UCSD-AML1 (cell line): Measurements from ENCODE around the gene DST.
"Not testable (repeated sequence)": the region's sequence is repeated elsewhere in the genome, so short reads cannot be mapped to it uniquely, and the experiment has no call there.

ENCODE experiments used
- DNase-seq: peaks from one replicate; lab custom pipeline; 2025; ENCODE audit not compliant: unreplicated experiment; lab: John Stamatoyannopoulos, UW

DST gene

GRCh38 chr6:56574292-56574691 is 68.4 kb downstream of the DST start:
- DNase-seq = no peak

GRCh38 chr6:56573624-56574023 is 69.1 kb downstream of the DST start:
- no peak for DNase-seq

DNA sequence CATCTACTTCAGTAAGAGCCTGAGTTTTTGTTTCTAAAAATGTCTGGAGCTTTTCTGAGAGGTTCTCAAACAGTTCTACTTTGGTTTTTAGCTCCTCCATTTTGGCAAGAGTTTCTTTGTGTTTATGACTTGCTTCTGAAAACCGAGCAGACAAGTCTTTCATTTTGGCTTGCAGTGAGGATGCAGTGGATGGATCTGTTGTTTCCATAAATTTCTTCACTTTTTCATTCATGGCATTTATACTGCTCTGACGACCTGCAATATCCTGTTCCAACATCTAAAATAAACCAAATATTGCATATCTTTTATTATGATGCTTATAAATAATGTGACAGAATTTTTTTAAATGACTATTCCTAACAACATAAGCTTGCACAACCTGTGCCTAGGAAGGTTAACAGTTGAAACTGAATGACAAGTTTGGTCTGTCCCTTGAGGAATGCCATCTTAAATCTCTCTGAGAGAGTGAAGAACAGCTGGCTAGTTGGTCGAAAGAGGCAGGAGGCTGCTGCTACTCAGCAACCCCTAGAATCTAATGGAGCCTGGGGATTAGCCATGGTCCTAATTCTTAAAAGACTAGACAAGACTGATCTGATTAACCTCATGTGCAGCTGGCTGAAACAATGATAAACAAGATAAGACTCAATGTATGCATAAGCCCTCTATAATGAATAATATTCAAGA is 69.8 kb downstream of the DST start:
- no peak for DNase-seq

DNA sequence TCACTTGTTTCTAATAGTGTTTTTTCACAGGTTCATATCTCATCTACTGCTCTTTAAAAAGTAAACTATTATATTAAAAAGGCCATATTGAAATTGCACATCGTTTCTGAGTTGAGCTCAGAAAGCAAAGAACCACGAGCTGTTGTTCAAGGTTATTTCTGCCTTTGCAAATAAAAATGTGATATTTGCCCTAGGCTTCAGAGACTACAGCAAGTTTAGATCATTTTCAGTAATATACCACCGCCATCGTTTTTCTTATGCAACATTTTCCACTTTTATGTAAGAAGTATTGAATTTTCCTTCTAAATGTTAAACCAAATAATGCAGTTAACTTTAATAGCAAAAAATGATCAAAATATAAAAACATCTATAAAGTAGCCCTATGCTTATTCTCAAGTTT is 71.1 kb downstream of the DST start:
- no peak for DNase-seq

DNA sequence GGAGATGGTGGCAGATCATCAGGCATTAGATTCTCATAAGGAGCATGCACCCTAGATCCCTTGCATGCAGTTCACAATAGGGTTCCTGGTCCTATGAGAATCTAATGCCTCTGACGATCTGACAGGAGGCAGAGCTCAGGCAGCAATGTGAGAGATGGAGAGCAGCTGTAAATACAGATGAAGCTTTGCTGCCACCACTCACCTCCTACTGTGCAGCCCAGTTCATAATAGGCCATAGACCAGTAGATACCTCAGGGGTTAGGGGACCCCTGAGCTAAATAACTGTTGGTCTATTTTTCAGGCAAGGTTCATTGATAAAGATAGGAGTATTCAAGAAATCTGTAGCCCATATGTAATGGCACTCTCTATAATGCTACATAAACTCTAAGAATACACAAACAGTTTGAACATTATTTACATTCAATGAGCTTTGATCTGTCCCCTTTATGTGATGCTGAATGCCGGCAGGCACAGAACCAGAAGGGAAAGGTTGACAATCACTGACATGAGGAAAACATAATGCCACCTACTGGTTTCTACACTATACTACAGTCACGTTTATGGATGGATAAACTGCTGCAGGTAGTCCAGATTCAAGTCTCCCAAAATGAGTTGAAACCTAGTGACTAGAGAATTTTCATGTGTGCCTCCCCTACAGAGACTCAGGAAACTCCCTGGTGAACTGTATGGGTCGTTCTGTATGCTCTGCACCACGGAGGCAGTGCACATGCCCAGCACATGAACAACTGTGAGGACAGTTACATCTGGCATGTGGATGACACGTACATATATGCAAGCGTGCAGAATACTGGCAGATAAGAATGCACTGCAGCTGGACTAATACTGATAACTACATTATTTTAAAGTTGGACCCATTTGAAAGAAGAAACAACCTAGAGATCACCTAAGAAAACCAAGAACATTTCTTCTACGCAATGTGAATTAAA is 72.0 kb downstream of the DST start:
- DNase-seq = peak; percentile 7

GRCh38 chr6:56567501-56567900 is 75.2 kb downstream of the DST start:
- no peak for DNase-seq

- not testable (repeated sequence) for DNase-seq
These were observed 80.0 kb downstream of the DST start for GRCh38 chr6:56562730-56563129.

DNA sequence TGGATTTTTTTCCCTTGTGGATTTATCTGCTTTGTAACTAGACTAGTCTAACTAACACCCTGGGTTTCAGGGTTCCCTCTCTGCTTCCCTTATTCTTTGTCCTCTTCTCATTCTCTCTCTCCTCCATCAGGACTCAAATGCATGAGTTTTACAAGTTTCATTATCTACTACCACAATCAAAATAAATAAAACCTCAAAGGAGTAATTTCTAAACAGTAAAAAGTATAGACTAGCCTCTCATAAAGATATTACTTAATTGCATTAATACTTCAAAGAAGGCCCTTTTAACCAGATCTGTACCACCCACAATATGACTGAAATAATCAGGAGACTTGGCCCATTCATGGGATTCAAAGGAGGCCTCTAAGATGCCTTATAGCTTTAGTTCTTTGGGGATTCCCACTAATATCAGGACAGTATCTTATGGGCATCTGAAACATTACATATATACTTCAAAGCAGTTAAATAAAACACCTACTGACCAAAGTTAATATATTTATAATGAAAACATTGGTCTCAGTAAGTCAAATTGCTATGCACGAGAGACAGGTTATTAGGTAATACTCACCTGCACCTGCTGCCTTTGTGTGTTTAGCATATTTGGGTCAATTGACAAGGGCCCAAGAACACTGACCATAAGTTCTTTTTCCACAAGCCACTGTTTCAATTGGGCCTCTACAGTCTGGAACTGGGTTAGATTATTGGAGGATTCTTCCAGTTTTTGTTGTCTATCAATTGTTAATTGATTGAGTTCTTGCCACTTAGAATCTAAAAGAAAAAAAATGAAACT is 85.7 kb downstream of the DST start:
- DNase-seq = no peak

DNA sequence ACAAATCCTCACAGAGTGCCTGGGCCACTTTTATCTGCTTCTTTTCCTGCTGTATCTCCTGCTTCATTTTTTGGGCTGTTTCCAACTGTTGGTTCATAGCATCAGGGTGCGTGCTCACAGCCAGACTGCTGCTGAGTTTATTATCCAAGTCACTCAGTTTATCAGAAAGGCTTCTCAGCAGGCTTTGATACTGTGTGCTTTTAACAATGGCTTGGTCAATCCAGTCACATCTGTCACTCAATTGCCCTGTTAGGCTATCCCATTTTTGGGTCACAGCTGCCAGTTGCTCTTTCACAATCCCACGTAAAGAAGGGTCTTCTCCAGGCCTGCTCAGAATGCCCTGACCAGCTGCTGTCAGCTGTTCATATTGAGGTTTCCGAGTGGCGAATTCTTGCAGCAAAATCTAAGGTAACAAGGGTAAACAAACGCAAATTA is 87.2 kb downstream of the DST start:
- DNase-seq = no peak

DNA sequence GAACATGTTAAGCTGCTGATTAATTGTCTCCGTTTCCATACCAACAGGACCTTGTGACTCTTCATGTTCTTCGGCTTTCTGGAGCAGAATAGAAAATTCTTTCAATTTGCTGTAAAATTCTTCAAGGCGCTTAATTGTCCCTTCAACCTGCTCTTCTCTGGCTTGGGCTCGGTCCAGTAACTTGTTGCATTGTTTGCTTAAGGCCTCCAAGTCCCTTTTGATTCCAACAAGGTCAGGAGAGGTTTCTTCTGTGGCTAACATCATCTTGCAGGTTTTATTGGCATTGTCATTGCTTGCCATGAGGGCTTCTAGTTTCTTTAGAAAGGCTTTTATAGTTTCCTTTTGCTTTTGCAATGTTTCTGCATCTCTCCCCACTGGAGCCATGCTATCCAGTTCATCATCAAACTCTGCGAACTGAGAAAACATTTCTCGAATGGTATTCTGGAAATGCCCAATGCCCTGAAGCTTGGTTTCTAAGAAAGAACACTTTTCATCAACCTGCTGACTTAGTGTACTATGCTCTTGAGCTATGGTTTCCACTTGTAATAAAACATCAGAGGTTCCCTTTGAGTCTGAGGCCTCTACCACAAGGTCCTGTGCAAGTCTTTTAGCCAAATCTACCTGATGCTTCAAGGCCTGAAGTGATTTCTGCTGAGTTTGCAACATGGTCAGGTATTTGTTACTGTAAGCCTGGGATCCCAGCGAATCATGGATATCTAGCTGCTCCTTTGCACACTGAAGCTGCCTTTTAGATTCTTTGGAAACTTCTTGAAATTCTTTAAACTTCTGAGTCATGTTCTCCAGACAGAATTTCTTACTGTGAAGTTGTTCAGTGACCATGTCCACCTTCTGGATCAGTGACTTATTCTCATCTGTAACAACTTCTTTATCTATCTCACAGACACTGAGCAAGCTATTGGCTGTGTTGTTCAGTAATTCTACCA is 90.2 kb downstream of the DST start:
- DNase-seq = no peak

DNA sequence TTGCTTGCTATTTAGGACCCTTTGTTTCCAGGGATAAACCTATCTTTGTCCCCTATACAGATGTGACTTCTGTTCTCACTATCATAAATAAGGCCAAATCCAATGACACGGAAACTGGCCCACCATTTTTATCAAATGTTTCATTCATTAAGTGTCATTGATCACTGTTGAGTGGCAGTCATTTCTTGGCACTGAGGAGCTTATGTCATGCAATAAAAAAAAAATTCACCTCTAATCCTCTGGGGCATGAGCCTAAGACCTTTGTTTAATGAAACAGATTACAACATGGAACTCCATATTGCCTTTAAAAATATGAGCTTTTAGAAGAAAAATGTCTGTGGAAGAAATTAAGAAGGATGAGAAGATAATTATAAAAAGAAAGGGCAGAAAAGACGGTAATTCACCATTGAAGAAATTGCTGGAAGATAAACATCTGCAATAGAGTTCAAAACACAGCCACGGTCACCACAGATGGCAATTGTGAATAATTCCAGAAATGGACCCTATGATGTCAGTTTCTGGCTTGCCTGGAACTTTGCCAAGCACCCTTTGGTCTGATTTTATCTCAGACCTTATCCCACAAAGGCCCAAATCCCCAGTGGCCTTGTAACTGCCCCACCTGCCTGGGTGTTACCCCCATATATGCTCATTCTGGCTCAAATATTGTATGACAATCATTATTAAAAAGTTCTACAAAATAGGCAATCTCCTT is 91.1 kb downstream of the DST start:
- no peak for DNase-seq

- DNase-seq = no peak
These were observed 92.4 kb downstream of the DST start for GRCh38 chr6:56550301-56550700.

GRCh38 chr6:56549014-56549413 is 93.7 kb downstream of the DST start:
- no peak for DNase-seq

DNA sequence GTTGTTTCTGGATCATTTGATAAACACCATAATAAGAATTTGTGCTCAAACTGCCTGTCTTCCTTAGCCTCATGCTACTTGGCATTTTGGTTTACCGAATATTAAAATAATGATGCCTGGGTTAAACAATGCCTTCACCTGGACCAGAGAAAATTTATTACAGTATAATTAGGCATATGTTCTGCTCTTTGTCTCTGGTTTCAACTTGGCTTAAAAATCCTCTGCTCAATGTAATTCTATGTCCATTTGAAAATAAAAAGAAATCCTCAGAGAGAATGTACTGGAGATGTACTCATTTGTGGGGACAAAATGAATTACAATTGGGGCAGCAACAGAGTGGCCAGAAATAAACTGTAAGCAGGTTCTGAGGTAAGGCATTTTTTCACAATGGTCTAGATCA is 95.0 kb downstream of the DST start:
- DNase-seq = no peak

DNA sequence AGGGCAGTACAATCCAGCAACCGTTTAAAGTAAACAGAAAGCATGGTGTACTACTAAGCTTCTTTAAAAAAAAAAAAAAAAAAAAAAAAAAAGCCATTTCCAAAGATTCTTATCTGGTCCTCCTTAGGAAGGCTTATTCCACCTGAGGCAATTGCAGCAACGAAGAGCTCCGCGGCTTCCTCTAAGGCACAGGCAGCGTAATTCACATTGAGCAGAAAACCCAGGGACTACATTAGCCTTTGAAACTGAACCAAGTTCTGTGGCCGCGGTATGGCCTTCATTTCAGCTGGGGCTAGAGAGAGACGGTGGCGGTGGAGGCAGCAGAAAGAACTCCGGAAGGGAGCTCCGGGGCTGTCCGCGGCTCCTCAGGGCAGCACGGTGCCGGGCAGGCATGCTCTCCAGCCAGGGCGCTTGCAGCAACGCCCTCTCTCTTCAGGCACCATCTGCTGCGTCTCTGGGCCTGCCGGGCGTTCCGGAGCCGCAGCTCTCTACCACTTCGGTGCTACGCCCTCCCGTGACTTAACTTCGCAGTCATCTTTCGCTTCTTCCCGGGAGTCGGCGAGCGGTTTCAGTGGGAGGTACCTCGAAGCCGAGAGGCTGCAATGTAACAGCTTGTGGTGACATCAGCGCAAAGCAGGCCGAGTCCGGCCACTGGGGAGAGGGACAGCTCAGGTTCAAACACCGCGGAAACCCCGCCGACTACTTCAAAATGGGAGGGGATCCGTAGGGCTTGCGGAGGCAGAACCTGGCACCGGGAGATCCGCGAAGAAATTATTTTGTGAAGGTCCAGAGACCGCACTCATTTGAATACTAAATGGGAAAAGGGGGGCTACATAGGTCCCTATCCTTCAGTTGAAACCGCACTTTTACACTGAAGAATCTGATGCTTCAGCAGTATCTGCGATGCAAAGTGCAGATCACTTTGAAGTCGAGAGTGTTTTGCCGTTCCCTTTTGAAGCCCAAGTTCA is 100.0 kb downstream of the DST start:
- DNase-seq = peak; percentile 36

DNA sequence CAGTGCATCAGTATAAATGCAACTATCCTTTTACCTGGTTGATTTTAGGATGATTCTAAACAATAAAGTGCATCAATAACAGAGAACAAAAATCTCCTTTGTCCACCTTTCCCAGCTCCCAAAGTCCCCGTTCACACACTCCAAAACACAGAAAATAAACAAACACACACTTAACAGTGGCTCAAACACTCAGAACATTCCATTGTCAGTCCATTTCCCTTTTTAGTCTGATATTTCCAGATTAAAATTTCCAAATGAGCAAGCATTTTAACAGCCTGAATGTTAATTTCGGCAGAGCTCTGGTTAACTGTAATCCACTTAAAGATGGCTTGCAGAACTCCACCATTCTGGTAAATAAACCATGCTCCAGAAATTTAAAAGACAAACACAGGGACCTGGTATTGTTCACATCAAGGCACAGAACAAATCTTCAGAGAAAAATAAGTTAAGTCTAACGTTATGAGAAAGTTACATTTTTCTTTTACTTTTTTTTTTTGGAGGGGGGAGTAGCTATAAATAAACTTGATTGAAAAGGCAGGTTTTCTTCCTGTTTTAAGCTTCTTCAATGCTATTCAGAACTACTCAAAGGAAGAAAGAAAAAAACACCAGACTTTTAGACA is 100.8 kb downstream of the DST start:
- DNase-seq = no peak

- no peak for DNase-seq
These were observed 101.6 kb downstream of the DST start for GRCh38 chr6:56541030-56541600.
